HG03039 (cell line): ENCODE data around the gene PRKCA.
"Not testable (repeated sequence)": the region's sequence is repeated elsewhere in the genome, so short reads cannot be mapped to it uniquely, and the experiment has no call there.

Experiments used
- ATAC-seq: cut with Tn5 transposase; IDR thresholded peaks from one replicate; pipeline ENCODE4 v1.9.1; 2021; ENCODE audit warnings: mild to moderate bottlenecking, moderate library complexity; ENCODE audit not compliant: unreplicated experiment

The PRKCA gene

GRCh38 chr17:66585472-66585871 is 283.1 kb downstream of the PRKCA start:
- no peak for ATAC-seq

- no peak for ATAC-seq
Observed at GRCh38 chr17:66589892-66590291, 287.5 kb downstream of the PRKCA start.

- ATAC-seq, result no peak
Observed at GRCh38 chr17:66593116-66593515, 290.7 kb downstream of the PRKCA start.

GRCh38 chr17:66595893-66596292 is 293.5 kb downstream of the PRKCA start:
- ATAC-seq, result no peak

GRCh38 chr17:66602659-66603384 is 300.4 kb downstream of the PRKCA start:
- ATAC-seq, result no peak

GRCh38 chr17:66604376-66604775 is 302.0 kb downstream of the PRKCA start:
- no peak for ATAC-seq

GRCh38 chr17:66605541-66605940 is 303.1 kb downstream of the PRKCA start:
- ATAC-seq, result no peak

GRCh38 chr17:66610361-66611133 is 308.1 kb downstream of the PRKCA start:
- no peak for ATAC-seq

- ATAC-seq, result no peak
Observed at GRCh38 chr17:66611397-66611796, 309.0 kb downstream of the PRKCA start.

- ATAC-seq, result no peak
Observed at GRCh38 chr17:66612993-66613392, 310.6 kb downstream of the PRKCA start.

- no peak for ATAC-seq
Observed at GRCh38 chr17:66614469-66614868, 312.1 kb downstream of the PRKCA start.

- ATAC-seq, result no peak
Observed at GRCh38 chr17:66619206-66619605, 316.8 kb downstream of the PRKCA start.

GRCh38 chr17:66620528-66620927 is 318.1 kb downstream of the PRKCA start:
- ATAC-seq, result no peak

- not testable (repeated sequence) for ATAC-seq
Observed at GRCh38 chr17:66624630-66625029, 322.2 kb downstream of the PRKCA start.

GRCh38 chr17:66625311-66625767 is 322.9 kb downstream of the PRKCA start:
- no peak for ATAC-seq

GRCh38 chr17:66627985-66628384 is 325.6 kb downstream of the PRKCA start:
- no peak for ATAC-seq

GRCh38 chr17:66629762-66630161 is 327.3 kb downstream of the PRKCA start:
- no peak for ATAC-seq

GRCh38 chr17:66630379-66630778 is 328.0 kb downstream of the PRKCA start:
- ATAC-seq, result no peak

GRCh38 chr17:66630828-66631472 is 328.5 kb downstream of the PRKCA start:
- ATAC-seq, result no peak

- ATAC-seq, result no peak
Observed at GRCh38 chr17:66632731-66633130, 330.3 kb downstream of the PRKCA start.

GRCh38 chr17:66633317-66633965 is 331.0 kb downstream of the PRKCA start:
- ATAC-seq, result no peak
